GM12878 (cell line): ENCODE data around the gene ULK4.

ENCODE experiments used
- HCFC1 ChIP-seq: fragments of 150-350 bp; IDR thresholded peaks from 2 replicates; pipeline ENCODE4 v1.6.1; 2014; ENCODE audit warnings: low read length
- TF ChIP-seq, protein P1 (sequence below), 3 experiments: IDR thresholded peaks in 2 of 3; conservative IDR thresholded peaks in 1 of 3; 2 replicates each; pipeline ENCODE4 v1.5.1; 2011; ENCODE audit warnings: low read depth in 3 of 3, low read length in 3 of 3, mild to moderate bottlenecking in 3 of 3, control low read depth in 2 of 3, moderate library complexity in 2 of 3, inconsistent platforms in 1 of 3, mixed read lengths in 1 of 3; ENCODE audit not compliant: control insufficient read depth in 2 of 3, insufficient read depth in 1 of 3; ENCODE audit errors: extremely low read depth in 1 of 3

DNA sequence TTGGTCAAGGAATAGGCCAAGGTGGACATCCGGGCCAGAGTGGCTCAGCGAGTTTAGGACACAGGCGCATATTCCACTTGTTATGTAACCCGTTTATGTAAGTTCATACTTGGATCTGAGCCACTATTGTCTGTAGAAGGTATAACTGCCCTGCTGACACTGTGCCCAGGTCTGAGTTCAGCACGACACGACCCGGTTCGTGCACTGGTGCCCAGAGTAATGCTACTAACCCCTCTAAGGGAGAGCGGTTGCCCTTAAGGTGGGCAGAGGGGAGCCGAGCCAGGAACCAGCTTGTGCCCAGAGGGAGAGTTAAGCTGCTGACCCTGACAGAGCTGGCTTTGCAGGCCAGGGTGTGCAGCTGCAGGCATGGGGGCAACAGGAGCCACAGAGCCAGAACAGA is 1.9 kb upstream of the ULK4 start:
- TF ChIP-seq HCFC1: no peak
- TF ChIP-seq, protein P1, sequence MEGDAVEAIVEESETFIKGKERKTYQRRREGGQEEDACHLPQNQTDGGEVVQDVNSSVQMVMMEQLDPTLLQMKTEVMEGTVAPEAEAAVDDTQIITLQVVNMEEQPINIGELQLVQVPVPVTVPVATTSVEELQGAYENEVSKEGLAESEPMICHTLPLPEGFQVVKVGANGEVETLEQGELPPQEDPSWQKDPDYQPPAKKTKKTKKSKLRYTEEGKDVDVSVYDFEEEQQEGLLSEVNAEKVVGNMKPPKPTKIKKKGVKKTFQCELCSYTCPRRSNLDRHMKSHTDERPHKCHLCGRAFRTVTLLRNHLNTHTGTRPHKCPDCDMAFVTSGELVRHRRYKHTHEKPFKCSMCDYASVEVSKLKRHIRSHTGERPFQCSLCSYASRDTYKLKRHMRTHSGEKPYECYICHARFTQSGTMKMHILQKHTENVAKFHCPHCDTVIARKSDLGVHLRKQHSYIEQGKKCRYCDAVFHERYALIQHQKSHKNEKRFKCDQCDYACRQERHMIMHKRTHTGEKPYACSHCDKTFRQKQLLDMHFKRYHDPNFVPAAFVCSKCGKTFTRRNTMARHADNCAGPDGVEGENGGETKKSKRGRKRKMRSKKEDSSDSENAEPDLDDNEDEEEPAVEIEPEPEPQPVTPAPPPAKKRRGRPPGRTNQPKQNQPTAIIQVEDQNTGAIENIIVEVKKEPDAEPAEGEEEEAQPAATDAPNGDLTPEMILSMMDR (IDR thresholded peaks at IDR 0.05 in 2 of 3, conservative IDR thresholded peaks at IDR 0.05 in 1 of 3; ENCODE audit: control insufficient read depth in 2 of 3, extremely low read depth in 1 of 3, insufficient read depth in 1 of 3, low read depth in 3 of 3, low read length in 3 of 3): no peak
